Measurements from ENCODE around the gene IFTAP. TPM values are rescaled to one million over a fixed set of nuclear protein-coding genes. Genes with fewer than 3 reads are reported as not detected.

Gene IFTAP
- total and polyA plus RNA-seq, 10 of the 15 experiments (the other 5 are each of a cell fraction or from before 2014, with no cell fraction given) = 0.32 to 1.0 (median 0.63) TPM; not detected in 2

DNA sequence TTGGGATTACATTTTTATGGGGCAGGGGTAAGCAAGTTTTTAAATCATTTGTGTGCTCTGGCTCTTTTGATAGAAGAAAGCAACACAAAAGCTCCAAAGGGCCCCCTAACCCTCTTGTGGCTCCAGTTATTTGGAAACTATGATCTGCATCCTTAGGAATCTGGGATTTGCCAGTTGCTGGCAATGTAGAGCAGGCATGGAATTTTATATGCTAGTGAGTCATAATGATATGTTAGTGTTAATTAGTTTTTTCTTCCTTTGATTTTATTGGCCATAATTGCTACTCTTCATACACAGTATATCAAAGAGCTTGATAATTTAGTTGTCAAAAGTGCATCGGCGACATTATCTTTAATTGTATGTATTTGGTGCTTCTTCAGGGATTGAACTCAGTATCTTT lies 16.4 kb upstream of the IFTAP start:
- Histone ChIP-seq H3K36me3 (ENCODE audit: control insufficient read depth in 2 of 2, insufficient read depth in 2 of 2, low read length in 1 of 2) (no peaks in the 10 kb centered on the region), H4K20me1 (ENCODE audit: control insufficient read depth, insufficient read depth) (no peaks in the 10 kb centered on the region), H2AFZ (ENCODE audit: control insufficient read depth, low read depth, low read length) (no peak overlapping the region), H3K4me2 (ENCODE audit: control insufficient read depth, insufficient read depth) (no peak overlapping the region), H3K27me3 (replicated peaks in 1 of 2; ENCODE audit: control insufficient read depth in 2 of 2, insufficient read depth in 2 of 2, low read length in 1 of 2) (peaks cover 2 to 5% of the 10 kb centered on the region in 2 experiments), H3K27ac (ENCODE audit: control insufficient read depth, insufficient read depth) (no peak overlapping the region), H3K4me3 (no peak overlapping the region), H3K4me1 (ENCODE audit: control insufficient read depth, insufficient read depth, low read length) (no peaks in the 10 kb centered on the region), H3K9ac (ENCODE audit: control insufficient read depth, insufficient read depth, low read length) (no peak overlapping the region), H3K79me2 (ENCODE audit: control insufficient read depth, insufficient read depth, low read length) (no peaks in the 10 kb centered on the region), H3K9me3 (replicated peaks; ENCODE audit: control insufficient read depth, insufficient read depth, low read length) (peaks cover 2% of the 10 kb centered on the region; the same call in 1 of the 3 replicates)
- TF ChIP-seq NFYA (IDR thresholded peaks at IDR 0.05; ENCODE audit: borderline replicate concordance, low read depth, low read length) (no peak), ETV6 (conservative IDR thresholded peaks at IDR 0.05 in 1 of 2, IDR thresholded peaks at IDR 0.05 in 1 of 2; ENCODE audit: borderline replicate concordance in 1 of 2, low read depth in 1 of 2) (no peak)
- CTCF ChIA-PET = interaction anchor here (0.8 to 3.7 kb wide), 3 partner anchors 10 to 125 kb away, joined by 3 to 21 read pairs (median 3); no protein-coding TSS in a partner anchor
- in situ Hi-C loops (cut with MboI) (no loop called here), intact Hi-C loops (cut with micrococcal nuclease; ENCODE audit: unreplicated experiment) (no loop called here)
- RAD21 ChIA-PET (ENCODE audit: unreplicated experiment) = no interaction called here
- DNase-seq (ENCODE audit: low read depth, low spot score) (no peak), ATAC-seq (no peak), FAIRE-seq (no peak)
- no TSS peak for BruUV-seq (replicated peaks)
- 95% methylated on average over 2 of the region's 2 CpGs for WGBS (ENCODE audit: insufficient coverage, insufficient replicate concordance, low lambda C conversion rate, missing lambda C conversion rate)
- POLR2A ChIA-PET = no interaction called here
- SMC1A ChIA-PET (ENCODE audit: uncharacterized antibody, unreplicated experiment) = no interaction called here

DNA sequence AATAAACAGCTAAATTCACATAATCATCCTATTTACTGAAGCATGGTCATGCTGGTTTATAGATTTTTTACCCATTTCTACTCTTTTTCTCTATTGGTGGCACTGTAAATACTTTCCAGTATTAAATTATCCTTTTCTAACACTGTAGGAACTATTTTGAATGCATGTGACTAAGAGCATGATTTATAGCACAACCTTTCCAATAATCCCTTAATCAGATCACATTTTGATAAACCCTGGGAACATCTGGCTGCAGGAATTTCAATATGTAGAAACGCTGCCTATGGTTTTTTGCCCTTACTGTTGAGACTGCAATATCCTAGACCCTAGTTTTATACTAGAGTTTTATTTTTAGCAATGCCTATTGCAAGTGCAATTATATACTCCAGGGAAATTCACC lies 15.8 kb upstream of the IFTAP start:
- ChIA-PET RAD21 (ENCODE audit: unreplicated experiment) (no interaction called here), SMC1A (ENCODE audit: uncharacterized antibody, unreplicated experiment) (no interaction called here), POLR2A (no interaction called here), CTCF (interaction anchor here (0.8 to 3.7 kb wide), 2 partner anchors 9 to 14 kb away, joined by 3 to 21 read pairs; no protein-coding TSS in a partner anchor)
- intact Hi-C loops (cut with micrococcal nuclease; ENCODE audit: unreplicated experiment) (no loop called here), in situ Hi-C loops (cut with MboI) (no loop called here)
- TF ChIP-seq, protein P1, sequence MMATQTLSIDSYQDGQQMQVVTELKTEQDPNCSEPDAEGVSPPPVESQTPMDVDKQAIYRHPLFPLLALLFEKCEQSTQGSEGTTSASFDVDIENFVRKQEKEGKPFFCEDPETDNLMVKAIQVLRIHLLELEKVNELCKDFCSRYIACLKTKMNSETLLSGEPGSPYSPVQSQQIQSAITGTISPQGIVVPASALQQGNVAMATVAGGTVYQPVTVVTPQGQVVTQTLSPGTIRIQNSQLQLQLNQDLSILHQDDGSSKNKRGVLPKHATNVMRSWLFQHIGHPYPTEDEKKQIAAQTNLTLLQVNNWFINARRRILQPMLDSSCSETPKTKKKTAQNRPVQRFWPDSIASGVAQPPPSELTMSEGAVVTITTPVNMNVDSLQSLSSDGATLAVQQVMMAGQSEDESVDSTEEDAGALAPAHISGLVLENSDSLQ (IDR thresholded peaks at IDR 0.05) = no peak
- TF ChIP-seq, protein P2, sequence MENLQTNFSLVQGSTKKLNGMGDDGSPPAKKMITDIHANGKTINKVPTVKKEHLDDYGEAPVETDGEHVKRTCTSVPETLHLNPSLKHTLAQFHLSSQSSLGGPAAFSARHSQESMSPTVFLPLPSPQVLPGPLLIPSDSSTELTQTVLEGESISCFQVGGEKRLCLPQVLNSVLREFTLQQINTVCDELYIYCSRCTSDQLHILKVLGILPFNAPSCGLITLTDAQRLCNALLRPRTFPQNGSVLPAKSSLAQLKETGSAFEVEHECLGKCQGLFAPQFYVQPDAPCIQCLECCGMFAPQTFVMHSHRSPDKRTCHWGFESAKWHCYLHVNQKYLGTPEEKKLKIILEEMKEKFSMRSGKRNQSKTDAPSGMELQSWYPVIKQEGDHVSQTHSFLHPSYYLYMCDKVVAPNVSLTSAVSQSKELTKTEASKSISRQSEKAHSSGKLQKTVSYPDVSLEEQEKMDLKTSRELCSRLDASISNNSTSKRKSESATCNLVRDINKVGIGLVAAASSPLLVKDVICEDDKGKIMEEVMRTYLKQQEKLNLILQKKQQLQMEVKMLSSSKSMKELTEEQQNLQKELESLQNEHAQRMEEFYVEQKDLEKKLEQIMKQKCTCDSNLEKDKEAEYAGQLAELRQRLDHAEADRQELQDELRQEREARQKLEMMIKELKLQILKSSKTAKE (IDR thresholded peaks at IDR 0.05; ENCODE audit: low read depth, poor library complexity, severe bottlenecking) = no peak
- Histone ChIP-seq H3K9me3 (replicated peaks; ENCODE audit: control insufficient read depth, insufficient read depth, low read length) (peaks cover 2% of the 10 kb centered on the region; the same call in 1 of the 3 replicates), H3K4me2 (ENCODE audit: control insufficient read depth, insufficient read depth) (no peak overlapping the region), H3K27me3 (replicated peaks in 1 of 2; ENCODE audit: control insufficient read depth in 2 of 2, insufficient read depth in 2 of 2, low read length in 1 of 2) (peaks cover 2 to 4% of the 10 kb centered on the region in 2 experiments), H4K20me1 (ENCODE audit: control insufficient read depth, insufficient read depth) (no peaks in the 10 kb centered on the region), H3K36me3 (ENCODE audit: control insufficient read depth in 2 of 2, insufficient read depth in 2 of 2, low read length in 1 of 2) (no peaks in the 10 kb centered on the region), H3K79me2 (ENCODE audit: control insufficient read depth, insufficient read depth, low read length) (no peaks in the 10 kb centered on the region), H2AFZ (ENCODE audit: control insufficient read depth, low read depth, low read length) (no peak overlapping the region), H3K9ac (ENCODE audit: control insufficient read depth, insufficient read depth, low read length) (no peak overlapping the region), H3K27ac (ENCODE audit: control insufficient read depth, insufficient read depth) (no peak overlapping the region), H3K4me3 (no peak overlapping the region), H3K4me1 (ENCODE audit: control insufficient read depth, insufficient read depth, low read length) (no peaks in the 10 kb centered on the region)
- no TSS peak for BruUV-seq (replicated peaks)
- DNase-seq (ENCODE audit: low read depth, low spot score) = no peak
- WGBS (ENCODE audit: insufficient coverage, insufficient replicate concordance, low lambda C conversion rate, missing lambda C conversion rate) = 32% methylated on average over 1 of the region's 1 CpG
- no peak for FAIRE-seq
- ATAC-seq = no peak
